K562 (cell line): ENCODE results near the gene MARS1. TPM values are rescaled to one million over a fixed set of nuclear protein-coding genes. Genes with fewer than 3 reads are reported as not detected.
A peak's percentile ranks its signal among the peaks of the same experiment; 100 is the strongest.

ENCODE experiments used
- ATAC-seq: fragments of 200-7000 bp; cut with Tn5 transposase; 3 replicates; pipeline ENCODE4 v1.9.1; 2020; ENCODE audit warnings: moderate library complexity
- BruUV-seq: library from RNA; stranded (reverse); fragments of 400-500 nt; replicated peaks from 2 replicates; lab custom pipeline; 2021; lab: Mats Ljungman, UMichigan
- CTCF ChIA-PET: fragments of 300-600 bp; formaldehyde crosslinking; extraction: SDS; loops from one replicate; lab custom pipeline; 2021; ENCODE audit warnings: low intra/inter-chr PET ratio; lab: Yijun Ruan, JAX
- POLR2A ChIA-PET: fragments of 300-600, 350-650 bp; sonication (Branson Sonifier 250); formaldehyde crosslinking; extraction: SDS; loops from one replicate; lab custom pipeline; 2021; ENCODE audit warnings: antibody characterized with exemption, inconsistent platforms; lab: Yijun Ruan, JAX
- DNase-seq, 4 experiments: peaks; one replicate each; pipeline versions ENCODE4 v3.0.0 to v3.0.0-alpha.2; 2011 to 2018; ENCODE audit warnings: low spot score in 3 of 4, mixed read lengths in 3 of 4; ENCODE audit errors: extremely low read depth in 1 of 4
- FAIRE-seq: peaks from 2 replicates; lab custom pipeline; 2011; peaks lifted over from hg19 to GRCh38; lab: Jason Lieb, UNC
- H2AFZ ChIP-seq: 2 replicates; pipeline ENCODE4 v1.6.0; 2011; ENCODE audit warnings: low read depth, low read length, control low read depth, inconsistent platforms
- H3K27ac ChIP-seq: fragments of 200-600 bp; 3 replicates; pipeline ENCODE4 v1.8.0; 2011; ENCODE audit warnings: low read depth, mild to moderate bottlenecking, control low read depth, inconsistent platforms, low read length, moderate library complexity, mixed read lengths; ENCODE audit errors: extremely low read depth
- H3K27me3 ChIP-seq, 2 experiments: fragments of 300-600 bp in 1 of 2; 2 replicates in 1 of 2; 3 replicates in 1 of 2; pipeline versions ENCODE4 v1.6.0 to v1.8.0; 2011; ENCODE audit warnings: inconsistent platforms in 2 of 2, low read length in 2 of 2, mild to moderate bottlenecking in 1 of 2, mixed read lengths in 1 of 2, moderate library complexity in 1 of 2; ENCODE audit not compliant: control insufficient read depth in 2 of 2, insufficient read depth in 2 of 2
- H3K36me3 ChIP-seq: fragments of 300-600 bp; 3 replicates; pipeline ENCODE4 v1.8.0; 2011; ENCODE audit warnings: mild to moderate bottlenecking, low read length, inconsistent platforms; ENCODE audit not compliant: control insufficient read depth, insufficient read depth
- H3K4me1 ChIP-seq, 2 experiments: fragments of 200-600 bp in 1 of 2; replicated peaks in 1 of 2; 2 replicates in 1 of 2; 3 replicates in 1 of 2; pipeline versions ENCODE4 v1.5.1 to v1.8.0; 2011; ENCODE audit warnings: inconsistent platforms in 2 of 2, low read length in 2 of 2, mild to moderate bottlenecking in 1 of 2, mixed read lengths in 1 of 2, moderate library complexity in 1 of 2; ENCODE audit not compliant: control insufficient read depth in 2 of 2, insufficient read depth in 2 of 2
- H3K4me2 ChIP-seq: 2 replicates; pipeline ENCODE4 v1.6.1; 2011; ENCODE audit warnings: low read length, control low read depth, inconsistent platforms, mixed read lengths; ENCODE audit not compliant: insufficient read depth
- H3K4me3 ChIP-seq: fragments of 200-600 bp; sonication (generic), shearing (Covaris generic); 2 replicates; pipeline ENCODE4 v1.5.1; 2016; ENCODE audit warnings: control low read depth, inconsistent platforms
- H3K79me2 ChIP-seq: fragments of 200-600 bp; 3 replicates; pipeline ENCODE4 v1.8.0; 2011; ENCODE audit warnings: low read length, inconsistent platforms; ENCODE audit not compliant: control insufficient read depth, insufficient read depth
- H3K9ac ChIP-seq, 2 experiments: 2 replicates each; pipeline versions ENCODE4 v1.6.0 to v1.6.1; 2011; ENCODE audit warnings: low read depth in 2 of 2, low read length in 2 of 2, control low read depth in 1 of 2, inconsistent platforms in 1 of 2, mild to moderate bottlenecking in 1 of 2, mixed read lengths in 1 of 2; ENCODE audit not compliant: insufficient read depth in 1 of 2
- H3K9me1 ChIP-seq: one replicate; pipeline ENCODE4 v1.6.0; 2011; ENCODE audit warnings: inconsistent platforms, mild to moderate bottlenecking, low read length, moderate library complexity; ENCODE audit not compliant: control insufficient read depth, insufficient read depth
- H3K9me3 ChIP-seq: replicated peaks from 2 replicates; pipeline ENCODE4 v1.5.1; 2011; ENCODE audit warnings: low read depth, low read length, inconsistent platforms; ENCODE audit not compliant: control insufficient read depth, insufficient read depth
- H4K20me1 ChIP-seq: replicated peaks from 2 replicates; pipeline ENCODE4 v1.6.1; 2011; ENCODE audit warnings: low read length, inconsistent platforms, mixed read lengths; ENCODE audit not compliant: control insufficient read depth, insufficient read depth
- KLF13 ChIP-seq: fragments of 450-650 bp; IDR thresholded peaks from 2 replicates; pipeline ENCODE4 v1.6.1; 2016; ENCODE audit warnings: missing genetic modification characterization, low read depth, mild to moderate bottlenecking, missing compliant biosample characterization, moderate library complexity, borderline replicate concordance
- MLLT1 ChIP-seq, 2 experiments: fragments of 450-650 bp; IDR thresholded peaks; 2 replicates each; pipeline ENCODE4 v1.6.1; 2016
- PPARD ChIP-seq: fragments of 250-450 bp; sonication (Bioruptor Pico); IDR thresholded peaks from 2 replicates; pipeline ENCODE4 v1.8.0; 2022; ENCODE audit warnings: inconsistent platforms, mild to moderate bottlenecking, moderate library complexity
- RBFOX2 ChIP-seq: fragments of 200-400 bp; formaldehyde crosslinking; IDR thresholded peaks from 2 replicates; pipeline ENCODE4 v1.6.1; 2017; ENCODE audit warnings: low read depth, mild to moderate bottlenecking, low read length, moderate library complexity
- RNF2 ChIP-seq: sonication (generic); IDR thresholded peaks from 2 replicates; pipeline ENCODE4 v1.6.1; 2016
- SRF ChIP-seq, 2 experiments: fragments of 250-450, 450-650 bp in 1 of 2; sonication (Bioruptor Pico) in 1 of 2; sonication (generic) in 1 of 2; formaldehyde crosslinking; IDR thresholded peaks; 2 replicates each; pipeline versions ENCODE4 v1.5.0 to v1.5.1; 2020 to 2022; ENCODE audit warnings: mild to moderate bottlenecking in 1 of 2, missing genetic modification reagents in 1 of 2
- TAL1 ChIP-seq: fragments of 450-650 bp; IDR thresholded peaks from 2 replicates; pipeline ENCODE4 v1.6.1; 2016; ENCODE audit warnings: mild to moderate bottlenecking
- TRIM28 ChIP-seq: fragments of 450-650 bp; IDR thresholded peaks from 2 replicates; pipeline ENCODE4 v1.6.1; 2017
- XRCC3 ChIP-seq: fragments of 450-650 bp; IDR thresholded peaks from 2 replicates; pipeline ENCODE4 v1.6.1; 2017; ENCODE audit warnings: mild to moderate bottlenecking, moderate library complexity
- ZNF212 ChIP-seq: fragments of 450-650 bp; formaldehyde crosslinking; IDR thresholded peaks from 2 replicates; pipeline ENCODE4 v1.4.0; 2020; ENCODE audit warnings: mild to moderate bottlenecking
- ZNF263 ChIP-seq: sonication (generic); formaldehyde crosslinking; IDR thresholded peaks from 2 replicates; pipeline ENCODE4 v1.8.0; 2022; ENCODE audit warnings: mild to moderate bottlenecking, missing genetic modification reagents, borderline replicate concordance
- ZNF395 ChIP-seq: fragments of 200-800 bp; sonication (Bioruptor generic); IDR thresholded peaks from 2 replicates; pipeline ENCODE4 v1.6.1; 2017; ENCODE audit warnings: missing genetic modification characterization, missing compliant biosample characterization
- ZNF398 ChIP-seq: fragments of 250-450 bp; sonication (Bioruptor Pico); IDR thresholded peaks from 2 replicates; pipeline ENCODE4 v1.8.0; 2021; ENCODE audit warnings: moderate library complexity, mild to moderate bottlenecking, inconsistent platforms
- ZNF431 ChIP-seq: sonication (generic); formaldehyde crosslinking; IDR thresholded peaks from 2 replicates; pipeline ENCODE4 v1.8.0; 2022; ENCODE audit warnings: mild to moderate bottlenecking, missing genetic modification reagents
- WGBS: fragments of 100-300 bp; shearing (Covaris generic); methylation state at CpG from one replicate; pipeline ENCODE4 v1.1.6; 2016; ENCODE audit warnings: low coverage, mixed read lengths; ENCODE audit not compliant: insufficient coverage; ENCODE audit errors: missing lambda C conversion rate; 5-methylcytosine and 5-hydroxymethylcytosine counted together
- in situ Hi-C: fragments of 300-500 bp; cut with MboI; formaldehyde crosslinking; loops from 4 replicates; pipeline ENCODE4 v1.15.0; 2018; ENCODE audit warnings: inconsistent platforms, mixed read lengths
- intact Hi-C: fragments of 100-400 bp; cut with micrococcal nuclease; formaldehyde crosslinking; loops from 2 replicates; pipeline ENCODE4 v1.14.2; 2022
- polyA plus RNA-seq, 8 experiments: library from polyadenylated mRNA; depleted of rRNA in 4 of 8; stranded (reverse) in 5 of 8; unstranded in 3 of 8; fragments of >200 nt; fragmentation: Nextera tagmentation in 2 of 8; fragmentation: Illumina TruSeq in 1 of 8; extraction: Ambion mirVana in 2 of 8; extraction: Trizol in 1 of 8; gene quantifications; 2 replicates each; pipeline versions ENCODE4 v1.2.1 to v1.2.3, GENCODE V29; 2011 to 2014; ENCODE audit warnings: inconsistent platforms in 1 of 8, missing spikeins in 1 of 8
- total RNA-seq, 7 experiments: library from RNA; depleted of rRNA in 6 of 7; stranded (reverse); fragments of >200 nt in 6 of 7; fragmentation: Illumina TruSeq in 2 of 7; extraction: Trizol in 2 of 7; gene quantifications; 2 replicates each; pipeline versions ENCODE4 v1.2.1 to v1.2.3, GENCODE V29; 2011 to 2021; ENCODE audit warnings: low replicate concordance in 1 of 7

The MARS1 gene
- total and polyA plus RNA-seq, 9 of the 15 experiments (the other 6 are each of a cell fraction or from before 2014, with no cell fraction given) = 117 to 382 (median 220) TPM

GRCh38 chr12:57456145-57456700, 31.6 kb upstream of the MARS1 start (continued):
- TF ChIP-seq ZNF398 (CRISPR knock-in tag) (no peak), XRCC3 (no peak), ZNF263 (CRISPR knock-in tag) (0 out of 2 replicates have a peak, but pooled peaks have one; percentile 21), RBFOX2 (peak; percentile 76)
- TF ChIP-seq, all 486 proteins: peak for 55

- Histone ChIP-seq H3K27me3 (no peaks in the 10 kb centered on the region), H3K4me2 (peak overlapping the region; percentile 91), H3K27ac (peak overlapping the region; percentile 50; the same call in 1 of the 3 replicates), H3K4me1 (peaks cover 57 to 60% of the 10 kb centered on the region in 2 experiments), H3K9ac (peak overlapping the region; percentile 78 to 87; a peak in 3 of 4 replicates), H4K20me1 (no peaks in the 10 kb centered on the region), H3K36me3 (no peaks in the 10 kb centered on the region), H3K9me1 (no peaks in the 10 kb centered on the region), H3K9me3 (no peaks in the 10 kb centered on the region), H3K4me3 (peak overlapping the region; percentile 62; the same call in 1 of the 2 replicates), H3K79me2 (peaks cover 20% of the 10 kb centered on the region; the same call in 2 of the 3 replicates), H2AFZ (no peak overlapping the region)
- 51% methylated on average over 6 of the region's 6 CpGs for WGBS
- no TSS peak for BruUV-seq
- no peak for ATAC-seq
- ChIA-PET CTCF (interaction anchor here (0.6 to 0.9 kb wide), 3 partner anchors 58 to 242 kb away, joined by 3 to 5 read pairs (median 4); no protein-coding TSS in a partner anchor), POLR2A (interaction anchor here (1.2 to 2.4 kb wide), 4 partner anchors 12 to 62 kb away, joined by 4 to 9 read pairs (median 5); no protein-coding TSS in a partner anchor)
- DNase-seq = no peak
- intact Hi-C loops (loop anchor here (5.0 kb wide), 1 partner anchor 235 kb away; the partner anchor contains the start of gene OS9), in situ Hi-C loops (no loop called here)
- FAIRE-seq = no peak
- TF ChIP-seq RBFOX2 = no peak
- peak; percentile 33; the same call in 1 of the 2 replicates for TF ChIP-seq ZNF395 (CRISPR knock-in tag)
- no peak for TF ChIP-seq TRIM28
- no peak for TF ChIP-seq RNF2
- TF ChIP-seq ZNF212 = no peak
- TF ChIP-seq TAL1 = no peak
- TF ChIP-seq SRF (CRISPR knock-in tag; IDR thresholded peaks at IDR 0.05) = 0 out of 4 replicates have a peak, but pooled peaks of 1 of the 2 experiments have one; percentile 9
- no peak for TF ChIP-seq MLLT1 (IDR thresholded peaks at IDR 0.05)
- TF ChIP-seq ZNF431 (CRISPR knock-in tag) = no peak
- TF ChIP-seq KLF13 = no peak
- TF ChIP-seq PPARD (CRISPR knock-in tag) = no peak
These were observed 31.0 kb upstream of the MARS1 start for GRCh38 chr12:57456737-57457490.
